SK-N-SH (cell line): ENCODE data around the gene IFNA6. TPM values are rescaled to one million over a fixed set of nuclear protein-coding genes. Genes with fewer than 3 reads are reported as not detected.

Experiments used
- CTCF ChIA-PET: fragments of 300-600, 350-600 bp; formaldehyde crosslinking; extraction: SDS; loops from one replicate; lab custom pipeline; 2021; lab: Yijun Ruan, JAX
- POLR2A ChIA-PET: fragments of 350-600 bp; sonication (Branson Sonifier 250); formaldehyde crosslinking; extraction: SDS; loops from one replicate; lab custom pipeline; 2020; ENCODE audit warnings: antibody characterized with exemption, inconsistent platforms; lab: Yijun Ruan, JAX
- DNase-seq: peaks from one replicate; pipeline ENCODE4 v3.0.0; 2012
- H2AFZ ChIP-seq: fragments of 200-600 bp; sonication (generic); 2 replicates; pipeline ENCODE4 v1.8.1; 2016; ENCODE audit warnings: antibody characterized with exemption, mild to moderate bottlenecking, low read depth
- H3F3A ChIP-seq: fragments of 200-600 bp; sonication (generic); replicated peaks from 2 replicates; pipeline ENCODE3; 2016; ENCODE audit warnings: antibody characterized with exemption, mild to moderate bottlenecking; ENCODE audit not compliant: insufficient read depth
- H3K27ac ChIP-seq, 2 experiments: fragments of 200-500 bp in 1 of 2; fragments of 200-600 bp in 1 of 2; sonication (Bioruptor generic) in 1 of 2; sonication (generic), shearing (Covaris generic) in 1 of 2; 2 replicates each; pipeline versions ENCODE4 v1.5.1 to v1.6.1; 2014 to 2016; ENCODE audit warnings: low read depth in 2 of 2, inconsistent platforms in 1 of 2, low read length in 1 of 2, mild to moderate bottlenecking in 1 of 2, mixed read lengths in 1 of 2
- H3K27me3 ChIP-seq: fragments of 200-600 bp; sonication (generic), shearing (Covaris generic); 2 replicates; pipeline ENCODE4 v1.6.1; 2016; ENCODE audit warnings: mixed run types; ENCODE audit not compliant: insufficient read depth
- H3K36me3 ChIP-seq, 2 experiments: fragments of 200-500 bp in 1 of 2; fragments of 200-600 bp in 1 of 2; sonication (Bioruptor generic) in 1 of 2; sonication (generic) in 1 of 2; replicated peaks in 1 of 2; 2 replicates each; pipeline versions ENCODE3 to v1.5.1; 2014 to 2016; ENCODE audit warnings: low read length in 1 of 2, mild to moderate bottlenecking in 1 of 2; ENCODE audit not compliant: insufficient read depth in 2 of 2, control insufficient read depth in 1 of 2
- H3K4me1 ChIP-seq, 2 experiments: fragments of 200-500 bp in 1 of 2; fragments of 200-600 bp in 1 of 2; sonication (Bioruptor generic) in 1 of 2; sonication (generic), shearing (Covaris generic) in 1 of 2; 2 replicates each; pipeline versions ENCODE4 v1.5.1 to v1.6.1; 2014 to 2016; ENCODE audit warnings: low read depth in 1 of 2, low read length in 1 of 2, mixed run types in 1 of 2; ENCODE audit not compliant: insufficient read depth in 2 of 2, control insufficient read depth in 1 of 2
- H3K4me2 ChIP-seq: fragments of 200-600 bp; sonication (generic), shearing (Covaris generic); 2 replicates; pipeline ENCODE4 v1.6.1; 2017; ENCODE audit warnings: mixed run types
- H3K4me3 ChIP-seq, 2 experiments: fragments of 200-500 bp in 1 of 2; fragments of 200-600 bp in 1 of 2; sonication (Bioruptor generic) in 1 of 2; sonication (generic), shearing (Covaris generic) in 1 of 2; 2 replicates each; pipeline versions ENCODE4 v1.5.1 to v1.8.1; 2014 to 2016; ENCODE audit warnings: low read depth in 2 of 2, inconsistent platforms in 1 of 2, low read length in 1 of 2, mild to moderate bottlenecking in 1 of 2, mixed read lengths in 1 of 2, moderate library complexity in 1 of 2
- H3K79me2 ChIP-seq: fragments of 200-600 bp; sonication (generic); 2 replicates; pipeline ENCODE4 v1.8.1; 2017; ENCODE audit warnings: mild to moderate bottlenecking; ENCODE audit not compliant: insufficient read depth
- H3K9ac ChIP-seq: fragments of 200-600 bp; sonication (generic); 2 replicates; pipeline ENCODE4 v1.6.1; 2017; ENCODE audit warnings: mixed run types
- H3K9me2 ChIP-seq: fragments of 200-600 bp; sonication (generic); 2 replicates; pipeline ENCODE4 v1.6.1; 2017; ENCODE audit warnings: mixed run types
- H3K9me3 ChIP-seq: fragments of 200-600 bp; sonication (generic); 2 replicates; pipeline ENCODE4 v1.6.1; 2017; ENCODE audit warnings: mixed run types, mild to moderate bottlenecking, moderate library complexity
- H4K20me1 ChIP-seq: fragments of 200-600 bp; sonication (generic); 2 replicates; pipeline ENCODE4 v1.6.1; 2017; ENCODE audit warnings: mild to moderate bottlenecking, mixed run types; ENCODE audit not compliant: insufficient read depth
- CTCF ChIP-seq: fragments of 200-600 bp; sonication (generic); IDR thresholded peaks from 2 replicates; pipeline ENCODE4 v1.6.1; 2017; ENCODE audit warnings: antibody characterized with exemption, mild to moderate bottlenecking, moderate library complexity
- ELF1 ChIP-seq: IDR thresholded peaks from 2 replicates; pipeline ENCODE4 v1.4.0; 2012
- EZH2phosphoT487 ChIP-seq: fragments of 200-600 bp; sonication (generic); IDR thresholded peaks from 2 replicates; pipeline ENCODE4 v1.6.1; 2017; ENCODE audit warnings: low read depth, mixed run types, mild to moderate bottlenecking, antibody characterized with exemption, moderate library complexity, borderline replicate concordance
- FOSL2 ChIP-seq: IDR thresholded peaks from 2 replicates; pipeline ENCODE4 v1.4.0; 2012; ENCODE audit warnings: low read depth, mild to moderate bottlenecking, moderate library complexity, borderline replicate concordance
- JUND ChIP-seq: IDR thresholded peaks from 2 replicates; pipeline ENCODE4 v1.4.0; 2012
- MXI1 ChIP-seq: IDR thresholded peaks from 2 replicates; pipeline ENCODE4 v1.6.1; 2012; ENCODE audit warnings: mild to moderate bottlenecking, low read depth, low read length, improper control_type of control experiment
- NFIC ChIP-seq: IDR thresholded peaks from 2 replicates; pipeline ENCODE4 v1.4.0; 2012; ENCODE audit warnings: borderline replicate concordance
- NRF1 ChIP-seq: IDR thresholded peaks from 2 replicates; pipeline ENCODE4 v1.6.1; 2012; ENCODE audit warnings: low read depth, mild to moderate bottlenecking, low read length
- RAD21 ChIP-seq: IDR thresholded peaks from 2 replicates; pipeline ENCODE4 v1.6.1; 2012; ENCODE audit warnings: mild to moderate bottlenecking, low read length
- RCOR1 ChIP-seq: fragments of 150-350 bp; IDR thresholded peaks from 2 replicates; pipeline ENCODE4 v1.6.1; 2017; ENCODE audit warnings: antibody characterized with exemption, low read length
- REST ChIP-seq: IDR thresholded peaks from 2 replicates; pipeline ENCODE4 v1.6.1; 2012; ENCODE audit warnings: mild to moderate bottlenecking, low read depth, low read length, moderate library complexity
- RFX5 ChIP-seq: IDR thresholded peaks from 2 replicates; pipeline ENCODE4 v1.6.1; 2012; ENCODE audit warnings: mild to moderate bottlenecking, improper control_type of control experiment, low read length
- TCF12 ChIP-seq: IDR thresholded peaks from 2 replicates; pipeline ENCODE4 v1.4.0; 2012
- TEAD4 ChIP-seq: IDR thresholded peaks from 2 replicates; pipeline ENCODE4 v1.4.0; 2012; ENCODE audit warnings: mild to moderate bottlenecking, borderline replicate concordance; ENCODE audit not compliant: insufficient read depth
- USF1 ChIP-seq: IDR thresholded peaks from 2 replicates; pipeline ENCODE4 v1.4.0; 2012; ENCODE audit warnings: low read depth, borderline replicate concordance
- USF2 ChIP-seq: fragments of 150-350 bp; IDR thresholded peaks from 2 replicates; pipeline ENCODE4 v1.6.1; 2017; ENCODE audit warnings: antibody characterized with exemption, low read length, low read depth, borderline replicate concordance
- WGBS: methylation state at CpG from one replicate; pipeline ENCODE4 v1.1.6; 2017; ENCODE audit warnings: low lambda C conversion rate; 5-methylcytosine and 5-hydroxymethylcytosine counted together
- polyA plus RNA-seq, 3 experiments: library from polyadenylated mRNA; depleted of rRNA; stranded (reverse); fragments of >200 nt; gene quantifications; 2 replicates each; pipeline ENCODE4 v1.2.3, GENCODE V29; 2012

IFNA6 gene
- polyA plus RNA-seq, 1 of the 3 experiments (the other 2 are of a cell fraction) = not detected

GRCh38 chr9:21320465-21320864, 30.2 kb downstream of the IFNA6 start:
- CTCF ChIA-PET = interaction anchor here (0.9 to 13.7 kb wide), 7 partner anchors 9 to 138 kb away, joined by 3 to 239 read pairs (median 5); partner anchors contain the start of gene KLHL9

More at GRCh38 chr9:21320465-21320864, 30.2 kb downstream of the IFNA6 start:
- Histone ChIP-seq H3K36me3 (peaks cover 30 to 38% of the 10 kb centered on the region in 2 experiments), H3K27me3 (no peaks in the 10 kb centered on the region), H3K4me2 (no peak overlapping the region), H4K20me1 (peaks cover 20% of the 10 kb centered on the region), H3K27ac (no peak overlapping the region), H3K79me2 (peaks cover 11% of the 10 kb centered on the region; the same call in 1 of the 2 replicates), H3K9me2 (no peaks in the 10 kb centered on the region), H3F3A (peaks cover 12% of the 10 kb centered on the region), H3K9me3 (no peaks in the 10 kb centered on the region), H2AFZ (no peak overlapping the region), H3K9ac (no peak overlapping the region), H3K4me1 (no peaks in the 10 kb centered on the region), H3K4me3 (no peak overlapping the region)
- no peak for TF ChIP-seq NRF1
- TF ChIP-seq REST = no peak
- TF ChIP-seq USF1 = no peak
- TF ChIP-seq ELF1 = no peak
- TF ChIP-seq JUND = no peak
- no peak for TF ChIP-seq RFX5
- TF ChIP-seq MXI1 = no peak
- no peak for TF ChIP-seq USF2
- no peak for TF ChIP-seq TEAD4
- TF ChIP-seq EZH2phosphoT487 = no peak
- TF ChIP-seq NFIC = no peak
- no peak for TF ChIP-seq RAD21
- no peak for TF ChIP-seq RCOR1
- TF ChIP-seq TCF12 = no peak
- TF ChIP-seq FOSL2 = no peak
- no peak for TF ChIP-seq CTCF
- 70% methylated on average over 2 of the region's 2 CpGs for WGBS
- DNase-seq = no peak
- POLR2A ChIA-PET = no interaction called here
